ENCODE measurements around the gene SKP2.
"Not testable (repeated sequence)": the region's sequence is repeated elsewhere in the genome, so short reads cannot be mapped to it uniquely, and the experiment has no call there.

DNA sequence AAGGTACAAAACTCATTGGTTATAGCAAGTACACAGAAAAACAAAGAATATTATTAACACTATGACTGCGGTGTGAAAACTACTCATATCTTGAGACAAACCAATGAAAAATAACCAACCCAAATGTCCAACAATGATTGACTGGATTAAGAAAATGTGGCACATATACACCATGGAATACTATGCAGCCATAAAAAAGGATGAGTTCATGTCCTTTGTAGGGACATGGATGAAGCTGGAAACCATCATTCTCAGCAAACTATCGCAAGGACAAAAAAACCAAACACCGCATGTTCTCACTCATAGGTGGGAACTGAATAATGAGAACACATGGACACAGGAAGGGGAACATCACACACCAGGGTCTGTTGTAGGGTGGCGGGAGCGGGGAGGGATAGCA lies 22.2 kb upstream of the SKP2 start:
- TF ChIP-seq, protein P1, sequence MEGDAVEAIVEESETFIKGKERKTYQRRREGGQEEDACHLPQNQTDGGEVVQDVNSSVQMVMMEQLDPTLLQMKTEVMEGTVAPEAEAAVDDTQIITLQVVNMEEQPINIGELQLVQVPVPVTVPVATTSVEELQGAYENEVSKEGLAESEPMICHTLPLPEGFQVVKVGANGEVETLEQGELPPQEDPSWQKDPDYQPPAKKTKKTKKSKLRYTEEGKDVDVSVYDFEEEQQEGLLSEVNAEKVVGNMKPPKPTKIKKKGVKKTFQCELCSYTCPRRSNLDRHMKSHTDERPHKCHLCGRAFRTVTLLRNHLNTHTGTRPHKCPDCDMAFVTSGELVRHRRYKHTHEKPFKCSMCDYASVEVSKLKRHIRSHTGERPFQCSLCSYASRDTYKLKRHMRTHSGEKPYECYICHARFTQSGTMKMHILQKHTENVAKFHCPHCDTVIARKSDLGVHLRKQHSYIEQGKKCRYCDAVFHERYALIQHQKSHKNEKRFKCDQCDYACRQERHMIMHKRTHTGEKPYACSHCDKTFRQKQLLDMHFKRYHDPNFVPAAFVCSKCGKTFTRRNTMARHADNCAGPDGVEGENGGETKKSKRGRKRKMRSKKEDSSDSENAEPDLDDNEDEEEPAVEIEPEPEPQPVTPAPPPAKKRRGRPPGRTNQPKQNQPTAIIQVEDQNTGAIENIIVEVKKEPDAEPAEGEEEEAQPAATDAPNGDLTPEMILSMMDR (IDR thresholded peaks at IDR 0.05) = not testable (repeated sequence)
- not testable (repeated sequence) for TF ChIP-seq POLR2A, POLR2AphosphoS5 (IDR thresholded peaks at IDR 0.05)
